Endodermal cell (in vitro differentiated cells): ENCODE data around the gene EIF3I. TPM values are rescaled to one million over a fixed set of nuclear protein-coding genes. Genes with fewer than 3 reads are reported as not detected.
"Not testable (repeated sequence)": the region's sequence is repeated elsewhere in the genome, so short reads cannot be mapped to it uniquely, and the experiment has no call there.

Source experiments
- DNase-seq: peaks from one replicate; pipeline ENCODE4 v3.0.0-alpha.2; 2017
- H3K27ac ChIP-seq: 2 replicates; pipeline ENCODE4 v1.5.1; 2013; ENCODE audit warnings: mild to moderate bottlenecking, low read depth, low read length, moderate library complexity
- H3K27me3 ChIP-seq: 2 replicates; pipeline ENCODE4 v1.6.1; 2013; ENCODE audit warnings: mild to moderate bottlenecking, low read length, moderate library complexity; ENCODE audit not compliant: insufficient read depth, control insufficient read depth, poor library complexity, severe bottlenecking
- H3K36me3 ChIP-seq: 2 replicates; pipeline ENCODE4 v1.7.0; 2013; ENCODE audit warnings: mild to moderate bottlenecking, low read length, moderate library complexity; ENCODE audit not compliant: control insufficient read depth, insufficient read depth
- H3K4me1 ChIP-seq: one replicate; pipeline ENCODE4 v1.7.0; 2013; ENCODE audit warnings: low read length; ENCODE audit not compliant: control insufficient read depth, insufficient read depth
- H3K4me3 ChIP-seq: 2 replicates; pipeline ENCODE4 v1.5.1; 2013; ENCODE audit warnings: mild to moderate bottlenecking, low read length, moderate library complexity
- H3K9ac ChIP-seq: 2 replicates; pipeline ENCODE4 v1.6.1; 2013; ENCODE audit warnings: mild to moderate bottlenecking, low read length, moderate library complexity; ENCODE audit not compliant: poor library complexity, severe bottlenecking; ENCODE audit errors: extremely low read depth
- H3K9me3 ChIP-seq: 2 replicates; pipeline ENCODE4 v1.6.1; 2013; ENCODE audit warnings: mild to moderate bottlenecking, low read length, moderate library complexity; ENCODE audit not compliant: control insufficient read depth
- H3K27ac Mint-ChIP-seq: 2 replicates; pipeline ENCODE4 v1.8.0; 2020; ENCODE audit warnings: mixed read lengths
- H3K27me3 Mint-ChIP-seq: 2 replicates; pipeline ENCODE4 v1.8.0; 2021; ENCODE audit warnings: mild to moderate bottlenecking, mixed read lengths; ENCODE audit not compliant: insufficient read depth
- H3K36me3 Mint-ChIP-seq: 2 replicates; pipeline ENCODE4 v1.8.0; 2020; ENCODE audit warnings: low read depth, mixed read lengths
- H3K4me1 Mint-ChIP-seq: 2 replicates; pipeline ENCODE4 v1.8.0; 2020; ENCODE audit warnings: mixed read lengths
- H3K4me3 Mint-ChIP-seq: 2 replicates; pipeline ENCODE4 v1.8.0; 2020; ENCODE audit warnings: mild to moderate bottlenecking, moderate library complexity, mixed read lengths
- H3K9me3 Mint-ChIP-seq: 2 replicates; pipeline ENCODE4 v1.8.0; 2020; ENCODE audit warnings: mild to moderate bottlenecking, mixed read lengths
- WGBS, 2 experiments: methylation state at CpG; one replicate each; pipeline versions ENCODE4 v1.1.5 to v1.1.7; 2013; ENCODE audit warnings: missing lambda C conversion rate in 2 of 2, mixed read lengths in 1 of 2; ENCODE audit not compliant: insufficient coverage in 1 of 2, insufficient read length in 1 of 2; 5-methylcytosine and 5-hydroxymethylcytosine counted together
- total RNA-seq, 2 donors: library from RNA; stranded (reverse); fragmentation: NEBNext Ultra II Directional in 1 of 2; extraction: Animal tissue kit (Norgen Biotek cat#: 25700) in 1 of 2; gene quantifications; 2 replicates in 1 of 2; 3 replicates in 1 of 2; pipeline ENCODE4 v1.2.1, GENCODE V29; 2021
- TF ChIP-seq, protein P1 (sequence below): fragments of 200-600 bp; sonication (generic); conservative IDR thresholded peaks from 2 replicates; pipeline ENCODE4 v1.5.0; 2021; ENCODE audit warnings: antibody characterized with exemption, mild to moderate bottlenecking

EIF3I gene
- total RNA-seq, 2 donors from 2014 or later: 194 to 198 TPM

- Histone ChIP-seq H3K4me1 (no peaks in the 10 kb centered on the region), H3K9me3 (no peaks in the 10 kb centered on the region), H3K27ac (no peak overlapping the region), H3K36me3 (no peaks in the 10 kb centered on the region), H3K9ac (no peak overlapping the region), H3K4me3 (no peak overlapping the region), H3K27me3 (no peaks in the 10 kb centered on the region)
- H3K27ac Mint-ChIP-seq: no peak overlapping the region
- no peaks in the 10 kb centered on the region for H3K36me3 Mint-ChIP-seq
- no peaks in the 10 kb centered on the region for H3K9me3 Mint-ChIP-seq
- H3K4me3 Mint-ChIP-seq: no peak overlapping the region
- H3K4me1 Mint-ChIP-seq: no peaks in the 10 kb centered on the region
- TF ChIP-seq, protein P1, sequence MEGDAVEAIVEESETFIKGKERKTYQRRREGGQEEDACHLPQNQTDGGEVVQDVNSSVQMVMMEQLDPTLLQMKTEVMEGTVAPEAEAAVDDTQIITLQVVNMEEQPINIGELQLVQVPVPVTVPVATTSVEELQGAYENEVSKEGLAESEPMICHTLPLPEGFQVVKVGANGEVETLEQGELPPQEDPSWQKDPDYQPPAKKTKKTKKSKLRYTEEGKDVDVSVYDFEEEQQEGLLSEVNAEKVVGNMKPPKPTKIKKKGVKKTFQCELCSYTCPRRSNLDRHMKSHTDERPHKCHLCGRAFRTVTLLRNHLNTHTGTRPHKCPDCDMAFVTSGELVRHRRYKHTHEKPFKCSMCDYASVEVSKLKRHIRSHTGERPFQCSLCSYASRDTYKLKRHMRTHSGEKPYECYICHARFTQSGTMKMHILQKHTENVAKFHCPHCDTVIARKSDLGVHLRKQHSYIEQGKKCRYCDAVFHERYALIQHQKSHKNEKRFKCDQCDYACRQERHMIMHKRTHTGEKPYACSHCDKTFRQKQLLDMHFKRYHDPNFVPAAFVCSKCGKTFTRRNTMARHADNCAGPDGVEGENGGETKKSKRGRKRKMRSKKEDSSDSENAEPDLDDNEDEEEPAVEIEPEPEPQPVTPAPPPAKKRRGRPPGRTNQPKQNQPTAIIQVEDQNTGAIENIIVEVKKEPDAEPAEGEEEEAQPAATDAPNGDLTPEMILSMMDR: no peak
- no peak for DNase-seq
- H3K27me3 Mint-ChIP-seq: no peaks in the 10 kb centered on the region
- 86 to 92% methylated on average over 8 to 9 of the region's 9 CpGs for WGBS, 2 experiments
These were observed 34.4 kb downstream of the EIF3I start for GRCh38 chr1:32256473-32257226.

GRCh38 chr1:32257227-32257508 is 35.0 kb downstream of the EIF3I start:
- H3K9me3 ChIP-seq: no peaks in the 10 kb centered on the region
- H3K36me3 ChIP-seq: no peaks in the 10 kb centered on the region
- no peak for DNase-seq
- H3K27me3 Mint-ChIP-seq: no peaks in the 10 kb centered on the region
- no peak overlapping the region for H3K27ac Mint-ChIP-seq
- H3K27me3 ChIP-seq: no peaks in the 10 kb centered on the region
- H3K4me1 ChIP-seq: no peaks in the 10 kb centered on the region
- no peaks in the 10 kb centered on the region for H3K9me3 Mint-ChIP-seq
- H3K4me3 ChIP-seq: no peak overlapping the region
- no peaks in the 10 kb centered on the region for H3K36me3 Mint-ChIP-seq
- TF ChIP-seq, protein P1: no peak
- H3K4me1 Mint-ChIP-seq: no peaks in the 10 kb centered on the region
- WGBS, 2 experiments: 88 to 89% methylated on average over 6 of the region's 6 CpGs
- H3K4me3 Mint-ChIP-seq: no peak overlapping the region
- H3K27ac ChIP-seq: no peak overlapping the region
- no peak overlapping the region for H3K9ac ChIP-seq

DNA sequence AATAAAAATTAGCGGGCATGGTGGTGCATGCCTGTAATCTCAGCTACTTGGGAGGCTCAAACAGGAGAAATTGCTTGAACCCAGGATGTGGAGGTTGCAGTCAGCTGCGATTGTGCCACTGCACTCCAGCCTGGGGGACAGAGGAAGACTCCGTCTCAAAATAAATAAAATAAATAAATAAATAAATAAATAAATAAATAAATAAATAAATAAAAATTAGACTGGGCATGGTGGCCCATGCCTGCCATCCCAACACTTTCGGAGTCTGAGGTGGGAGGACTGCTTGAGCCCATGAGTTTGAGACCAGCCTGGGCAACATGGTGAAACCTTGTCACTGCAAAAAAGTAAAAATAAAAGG is 41.0 kb downstream of the EIF3I start:
- not testable (repeated sequence) for H3K4me1 Mint-ChIP-seq, H3K9me3 ChIP-seq, H3K4me3 ChIP-seq, H3K4me1 ChIP-seq, H3K9me3 Mint-ChIP-seq, H3K36me3 ChIP-seq, H3K4me3 Mint-ChIP-seq, H3K36me3 Mint-ChIP-seq, H3K27me3 ChIP-seq, H3K9ac ChIP-seq, H3K27ac ChIP-seq, H3K27me3 Mint-ChIP-seq, H3K27ac Mint-ChIP-seq, DNase-seq
- 89 to 93% methylated on average over 2 to 3 of the region's 4 CpGs for WGBS, 2 experiments

- no peak overlapping the region for H3K4me3 ChIP-seq
- WGBS, 2 experiments: 80 to 92% methylated on average over 1 to 4 of the region's 4 CpGs
- Mint-ChIP-seq H3K27ac (no peak overlapping the region), H3K4me3 (no peak overlapping the region), H3K4me1 (no peaks in the 10 kb centered on the region), H3K36me3 (no peaks in the 10 kb centered on the region), H3K9me3 (no peaks in the 10 kb centered on the region), H3K27me3 (no peaks in the 10 kb centered on the region)
- H3K27ac ChIP-seq: no peak overlapping the region
- no peaks in the 10 kb centered on the region for H3K9me3 ChIP-seq
- no peaks in the 10 kb centered on the region for H3K36me3 ChIP-seq
- TF ChIP-seq, protein P1: no peak
- no peaks in the 10 kb centered on the region for H3K4me1 ChIP-seq
- no peak for DNase-seq
- no peak overlapping the region for H3K9ac ChIP-seq
- no peaks in the 10 kb centered on the region for H3K27me3 ChIP-seq
These were observed 41.5 kb downstream of the EIF3I start for GRCh38 chr1:32263744-32264143.
